GM18861 (cell line): ENCODE results near the gene CORIN.
A peak's percentile ranks its signal among the peaks of the same experiment; 100 is the strongest.
"Not testable (repeated sequence)": the region's sequence is repeated elsewhere in the genome, so short reads cannot be mapped to it uniquely, and the experiment has no call there.

Source experiments
- ATAC-seq: cut with Tn5 transposase; IDR thresholded peaks from one replicate; pipeline ENCODE4 v1.9.1; 2021; ENCODE audit not compliant: unreplicated experiment

Gene CORIN

DNA sequence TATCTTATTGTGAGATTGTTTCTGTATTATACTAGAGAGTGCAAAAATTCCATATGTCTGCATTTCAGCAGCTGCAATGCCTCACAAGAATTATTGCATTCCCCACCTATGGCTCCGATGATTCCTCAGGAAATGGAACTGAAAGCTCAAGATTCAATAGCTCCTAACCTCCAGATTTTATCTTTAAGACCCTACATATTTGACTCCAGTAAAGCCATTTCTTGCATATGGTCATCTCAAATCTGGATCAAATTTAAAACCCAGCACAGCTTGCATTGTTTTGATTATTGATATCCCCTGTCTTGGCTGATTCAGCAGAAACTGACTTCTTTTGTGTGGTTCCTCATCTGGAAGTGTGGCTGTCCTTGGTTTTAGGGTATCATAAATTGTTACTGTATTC, 142.6 kb downstream of the CORIN start:
- ATAC-seq, result no peak

DNA sequence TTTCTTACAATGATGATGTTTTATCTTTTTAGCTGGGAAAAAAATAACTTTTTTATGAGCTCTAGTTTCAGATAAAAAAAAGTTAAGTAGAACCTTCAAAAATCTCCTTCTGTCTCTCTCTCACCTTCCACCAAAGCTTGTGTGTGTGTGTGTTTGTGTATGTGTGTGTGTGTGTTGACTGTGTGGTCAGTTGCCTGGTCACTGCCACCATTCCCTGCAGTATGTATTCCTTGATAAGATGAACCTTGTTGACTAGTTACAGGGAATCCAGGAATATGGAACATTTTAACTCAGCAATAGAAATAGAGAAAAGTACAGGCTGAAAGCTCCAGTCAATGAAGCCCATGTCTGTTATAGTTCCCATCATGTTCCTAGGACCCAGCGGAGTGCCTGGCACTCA, 143.5 kb downstream of the CORIN start:
- ATAC-seq, result no peak

DNA sequence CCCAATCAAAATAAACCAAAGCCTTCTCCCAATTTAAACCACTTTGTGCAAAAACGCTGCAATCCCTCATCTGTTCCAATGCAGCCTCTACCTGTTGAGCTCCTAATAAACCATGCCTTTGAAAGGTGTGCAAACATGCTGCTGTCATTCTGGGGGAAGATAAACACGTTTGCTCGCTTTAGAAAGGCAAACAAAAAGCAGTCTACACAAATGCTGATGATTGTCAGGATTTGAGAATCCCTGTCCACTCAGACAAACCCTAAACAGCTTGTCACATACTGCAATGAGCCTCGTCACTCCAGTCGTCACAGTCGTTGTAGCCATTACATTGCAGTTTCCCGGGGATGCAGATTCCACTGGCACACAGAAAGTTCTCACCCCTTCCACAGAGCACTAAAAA, 145.2 kb downstream of the CORIN start:
- ATAC-seq, result no peak

DNA sequence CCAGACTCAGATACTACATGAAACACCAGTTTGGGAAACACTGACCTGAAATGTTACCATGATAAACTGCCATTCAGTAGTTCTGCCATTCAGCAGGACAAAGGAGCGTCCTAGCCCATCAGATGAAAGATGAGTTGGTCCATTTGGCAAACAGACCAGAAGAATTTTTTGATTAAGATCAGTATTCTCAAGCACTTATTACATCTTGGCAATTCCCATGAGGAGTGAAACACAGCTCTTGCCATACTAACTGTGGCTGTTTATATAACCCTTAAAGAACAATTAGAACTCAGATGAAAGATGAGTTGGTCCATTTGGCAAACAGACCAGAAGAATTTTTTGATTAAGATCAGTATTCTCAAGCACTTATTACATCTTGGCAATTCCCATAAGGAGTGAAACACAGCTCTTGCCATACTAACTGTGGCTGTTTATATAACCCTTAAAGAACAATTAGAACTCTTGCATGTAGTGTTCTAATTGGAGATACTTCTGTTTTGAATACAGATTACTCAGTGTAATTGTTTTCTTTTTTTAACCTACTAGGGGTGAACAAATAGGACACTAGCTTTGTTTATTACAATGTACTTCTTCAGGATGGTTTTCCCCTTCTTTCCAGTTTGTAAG, 146.0 kb downstream of the CORIN start:
- ATAC-seq, result not testable (repeated sequence)

DNA sequence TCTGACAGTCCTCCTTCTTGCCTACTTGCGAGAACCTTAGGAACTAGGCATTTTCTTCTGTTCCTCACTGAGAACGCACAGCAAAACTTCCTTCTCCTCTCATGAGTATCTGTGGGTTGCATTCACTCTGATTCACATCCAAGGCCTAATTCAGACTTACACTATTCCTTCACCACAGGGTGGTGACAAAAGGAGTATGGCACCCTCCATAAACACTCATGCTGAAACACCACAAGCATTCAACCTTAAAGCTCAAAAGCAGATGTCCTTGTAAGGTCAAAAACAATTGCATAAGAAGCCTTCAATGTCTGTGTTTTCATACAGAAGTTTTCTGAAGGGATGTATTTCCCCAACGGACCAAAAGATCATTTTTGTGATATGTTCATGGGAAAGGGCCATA, 147.3 kb downstream of the CORIN start:
- no peak for ATAC-seq

DNA sequence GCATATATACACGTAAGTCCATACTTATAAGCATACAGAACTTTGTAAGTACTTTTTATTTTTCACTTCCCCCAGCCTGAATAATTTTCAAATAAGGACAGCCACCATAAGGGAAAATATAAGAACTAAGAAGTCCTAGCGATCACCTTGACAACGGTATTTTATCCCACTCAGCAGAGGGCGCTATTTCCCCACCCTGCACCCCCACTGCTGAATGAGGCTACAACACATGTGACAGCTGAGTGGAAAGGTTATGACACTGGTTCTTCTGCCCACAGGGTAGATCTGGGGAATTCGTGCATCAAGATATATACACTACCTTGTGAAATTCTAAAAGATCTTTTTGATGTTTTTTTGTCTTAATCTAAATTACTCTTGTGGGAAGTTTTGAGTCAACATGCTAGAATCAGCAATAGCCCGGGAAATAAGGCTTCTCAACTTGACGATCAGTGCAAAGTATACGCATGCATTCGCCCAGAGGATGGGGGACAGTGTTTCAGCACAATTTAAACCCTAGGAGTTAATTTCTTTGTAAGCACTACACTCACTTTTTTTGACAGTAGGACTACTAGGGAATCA, 151.5 kb downstream of the CORIN start:
- ATAC-seq, result peak; percentile 81

DNA sequence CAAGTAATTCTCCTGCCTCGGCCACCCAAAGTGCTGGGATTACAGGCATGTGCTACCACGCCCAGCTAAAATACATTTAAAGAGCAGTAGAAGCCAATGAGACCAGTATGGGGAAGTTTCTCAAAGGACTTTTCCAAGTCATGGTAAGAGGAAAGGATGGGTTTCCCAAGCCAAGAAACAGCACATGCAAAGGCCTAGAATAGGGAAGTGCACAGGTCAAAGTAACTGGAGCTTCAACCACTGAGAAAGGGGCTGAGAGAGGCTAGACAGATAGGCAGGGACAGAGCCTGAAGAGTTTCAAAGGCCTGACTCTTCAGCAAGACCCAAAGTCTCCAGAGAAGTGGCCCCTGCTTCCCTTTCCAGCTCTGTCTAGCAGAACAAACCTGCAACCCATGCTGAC, 162.1 kb downstream of the CORIN start:
- ATAC-seq, result no peak

DNA sequence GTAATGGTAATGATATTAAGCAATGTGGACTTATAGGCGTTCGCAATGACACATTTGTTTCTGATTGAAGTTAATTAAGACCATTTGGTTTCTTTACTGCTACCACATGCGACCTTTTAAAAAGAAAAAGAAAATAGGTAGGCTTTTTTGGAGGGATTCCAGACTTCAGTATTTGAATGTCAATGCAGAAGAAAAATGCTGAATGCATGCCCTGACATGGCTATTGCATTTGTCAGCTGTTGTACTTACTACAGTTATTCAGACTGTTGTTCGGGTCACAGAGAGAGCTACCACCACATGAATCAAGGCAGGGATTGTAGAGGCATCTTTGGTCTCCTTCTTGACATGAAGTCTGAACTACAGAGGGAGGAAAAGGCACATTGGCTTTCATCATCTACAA, 163.7 kb downstream of the CORIN start:
- ATAC-seq, result no peak

DNA sequence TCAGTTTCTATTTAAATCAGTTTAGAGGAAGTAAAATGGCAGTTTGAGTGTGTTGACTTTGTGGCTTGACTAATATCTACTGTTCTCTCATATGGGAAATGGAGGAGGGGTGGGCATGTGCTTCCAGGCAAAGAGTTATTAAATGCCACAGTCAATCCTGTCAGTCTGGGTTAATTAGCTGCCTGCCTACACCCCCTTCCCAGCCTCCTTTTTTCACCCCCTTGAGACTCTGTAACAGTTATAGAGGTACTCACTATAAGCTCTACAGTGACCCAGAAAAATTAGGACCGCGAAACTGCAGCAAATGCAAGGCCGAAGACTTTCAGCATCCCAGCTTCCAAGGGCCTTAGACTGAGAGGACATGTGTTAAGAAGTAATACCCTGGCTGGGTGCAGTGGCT, 165.2 kb downstream of the CORIN start:
- no peak for ATAC-seq

DNA sequence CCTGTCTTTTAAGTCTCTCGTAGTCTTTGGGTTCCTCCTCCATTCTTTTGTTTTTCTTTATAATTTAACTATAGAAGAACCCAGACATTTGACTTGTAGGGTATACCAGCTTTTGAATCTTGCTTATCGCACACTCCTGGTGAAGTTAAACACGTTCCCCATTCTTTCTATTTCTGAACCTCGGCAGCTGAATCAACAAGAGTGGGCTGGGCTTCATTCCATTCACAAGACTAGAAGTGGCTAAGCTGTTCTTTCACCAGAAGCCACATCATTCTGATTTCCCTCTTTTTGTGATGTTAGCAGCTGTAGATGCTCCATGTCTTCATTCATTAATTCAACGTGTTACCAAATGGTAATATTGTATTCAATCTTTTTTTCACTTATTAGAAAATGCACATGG, 167.9 kb downstream of the CORIN start:
- no peak for ATAC-seq

DNA sequence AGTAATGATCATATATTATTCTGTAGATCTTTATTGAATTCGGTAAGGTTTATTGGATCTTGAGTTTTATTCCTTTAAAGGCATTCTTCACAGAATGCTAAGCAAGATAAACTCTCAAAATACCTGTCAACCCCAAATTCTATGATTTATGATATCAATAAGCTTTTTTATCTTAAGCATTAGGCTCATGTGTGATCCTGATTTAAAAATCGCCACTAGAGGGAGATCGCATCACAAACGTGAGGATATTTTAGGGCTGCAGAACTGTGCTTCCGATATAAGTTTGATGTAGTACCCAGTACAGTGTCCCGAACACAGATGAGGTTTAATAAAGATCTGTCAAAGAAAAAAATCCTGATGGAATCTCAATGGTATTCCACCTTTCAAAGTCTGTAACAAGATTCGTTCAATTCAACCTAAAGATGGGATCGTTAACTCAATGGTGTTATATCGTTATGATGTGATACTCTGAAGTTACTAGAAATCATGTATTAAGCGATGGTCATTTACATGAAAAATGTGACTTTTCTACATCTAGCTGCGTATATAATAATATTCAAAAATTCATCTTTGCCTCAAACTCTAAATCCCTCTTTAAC, 169.0 kb downstream of the CORIN start:
- ATAC-seq, result peak; percentile 85

DNA sequence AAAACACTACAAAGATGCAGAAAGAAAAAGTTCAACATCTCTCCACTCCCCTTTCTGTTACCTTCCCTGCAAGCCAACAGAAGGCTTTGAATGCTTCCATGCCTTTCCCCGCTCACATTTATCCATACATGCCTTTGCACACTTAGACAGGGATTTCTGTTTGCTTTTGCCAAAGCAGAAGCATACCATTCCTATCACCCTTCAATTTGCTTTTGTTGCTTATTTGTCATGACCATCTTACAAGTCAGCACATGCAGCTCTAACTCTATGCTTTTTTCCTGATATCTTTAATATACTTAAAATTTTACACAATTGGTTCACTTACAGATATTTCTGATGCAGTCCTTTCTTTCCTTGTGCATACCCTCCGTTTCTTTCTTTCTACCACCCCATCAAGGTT, 169.6 kb downstream of the CORIN start:
- ATAC-seq, result no peak

DNA sequence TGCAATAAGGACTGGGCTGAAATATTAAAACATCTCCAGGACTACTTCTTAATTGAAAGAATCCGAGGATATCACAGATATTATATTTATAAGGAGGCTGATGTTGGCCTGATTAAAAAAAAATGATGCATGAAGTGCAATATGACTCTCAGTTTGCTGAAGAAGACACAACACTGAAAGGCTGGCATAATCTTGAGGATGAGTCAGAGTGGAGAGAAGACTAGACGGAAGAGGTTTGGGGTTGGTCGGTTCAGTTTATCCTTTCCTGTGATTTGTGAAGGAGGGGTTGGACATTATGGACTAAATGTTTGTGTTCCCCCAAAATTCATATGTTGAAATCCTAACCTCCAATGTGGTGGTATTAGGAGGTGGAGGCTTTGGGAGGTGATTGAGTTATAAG, 170.3 kb downstream of the CORIN start:
- ATAC-seq, result no peak

DNA sequence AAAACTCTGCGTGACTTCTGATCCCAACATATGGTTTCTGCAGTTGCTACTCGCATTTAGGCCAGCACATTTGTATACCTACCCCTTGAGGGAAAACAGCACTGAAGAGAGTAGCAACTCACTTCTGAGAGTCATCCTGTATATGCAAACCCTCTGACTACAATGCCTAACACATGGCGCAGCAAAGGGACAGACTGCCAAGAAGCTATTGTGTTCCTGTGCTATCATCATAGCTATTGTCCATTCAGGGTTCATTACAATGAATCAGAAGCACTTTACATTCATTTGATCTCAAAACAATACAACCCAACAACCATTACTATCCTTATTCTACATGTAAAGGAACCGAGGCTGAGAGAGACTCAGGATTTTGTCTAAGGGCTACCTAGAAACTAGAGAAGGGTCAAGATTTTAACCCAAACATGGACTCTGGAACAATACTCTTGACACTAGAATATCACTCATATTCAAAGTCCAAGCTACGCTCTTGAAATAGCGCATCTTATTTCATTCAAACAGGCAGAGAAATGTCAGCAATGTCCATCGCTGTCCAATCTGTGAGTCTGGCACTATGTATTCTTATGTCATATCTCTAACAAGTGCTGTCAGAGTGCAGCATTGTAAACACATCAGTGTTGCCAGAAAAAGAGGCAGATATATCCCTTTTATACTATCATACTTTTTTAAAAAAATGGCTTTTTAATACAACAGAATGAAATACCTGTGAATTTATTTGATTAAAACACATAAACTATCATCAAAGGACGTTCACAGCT, 173.6 kb downstream of the CORIN start:
- ATAC-seq, result no peak

DNA sequence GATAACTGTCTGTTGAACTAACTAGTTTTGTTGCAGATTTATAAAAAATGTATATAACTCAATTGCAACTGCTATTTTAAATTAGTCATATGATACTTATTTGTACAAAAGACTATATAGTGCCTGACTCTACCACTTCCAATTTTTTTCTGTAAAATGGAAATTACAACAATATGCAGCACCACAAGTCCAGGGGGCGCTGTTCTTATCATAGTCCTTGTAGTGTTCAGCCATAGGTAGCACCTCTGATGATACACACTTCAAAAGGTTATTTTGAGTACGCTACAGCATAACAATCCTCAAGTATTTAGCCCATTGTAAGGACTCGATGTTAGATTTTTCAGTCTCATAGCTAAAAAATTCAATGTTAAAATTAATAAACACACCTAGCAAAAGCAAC, 174.9 kb downstream of the CORIN start:
- no peak for ATAC-seq

DNA sequence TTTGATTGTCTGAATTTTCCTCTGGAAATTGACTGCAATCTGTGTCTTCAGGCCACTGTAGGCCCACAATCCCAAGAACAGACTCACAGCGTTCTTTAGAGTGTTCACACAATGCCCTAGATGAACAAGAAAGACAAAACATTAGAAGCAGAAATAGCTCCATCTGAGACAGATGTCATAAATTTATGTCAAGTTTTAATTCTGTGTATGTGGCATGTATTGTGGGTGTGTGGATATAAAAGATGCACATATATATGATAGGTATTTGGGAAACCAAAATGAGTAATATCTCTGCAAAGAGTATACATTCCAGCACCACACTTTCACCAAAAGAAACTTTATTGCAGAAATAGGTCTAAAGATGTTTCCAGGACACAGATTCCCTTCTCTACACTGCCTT, 176.1 kb downstream of the CORIN start:
- ATAC-seq, result no peak

DNA sequence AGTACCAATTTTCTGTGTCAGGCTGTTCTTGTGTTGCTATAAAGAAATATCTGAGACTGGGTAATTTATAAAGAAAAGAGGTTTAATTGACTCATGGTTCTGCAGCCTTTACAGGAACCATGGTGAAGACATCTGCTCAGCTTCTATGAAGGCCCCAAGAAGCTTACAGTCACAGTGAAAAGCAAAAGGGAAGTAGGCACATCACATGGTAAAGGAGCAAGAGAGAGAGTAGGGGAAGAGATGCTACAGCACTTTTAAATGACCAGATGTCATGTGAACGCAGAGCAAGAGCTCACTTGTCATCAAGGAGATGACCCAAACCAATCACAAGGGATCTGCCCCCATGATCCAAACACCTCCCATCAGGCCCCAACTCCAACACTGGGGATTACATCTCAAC, 178.5 kb downstream of the CORIN start:
- no peak for ATAC-seq

DNA sequence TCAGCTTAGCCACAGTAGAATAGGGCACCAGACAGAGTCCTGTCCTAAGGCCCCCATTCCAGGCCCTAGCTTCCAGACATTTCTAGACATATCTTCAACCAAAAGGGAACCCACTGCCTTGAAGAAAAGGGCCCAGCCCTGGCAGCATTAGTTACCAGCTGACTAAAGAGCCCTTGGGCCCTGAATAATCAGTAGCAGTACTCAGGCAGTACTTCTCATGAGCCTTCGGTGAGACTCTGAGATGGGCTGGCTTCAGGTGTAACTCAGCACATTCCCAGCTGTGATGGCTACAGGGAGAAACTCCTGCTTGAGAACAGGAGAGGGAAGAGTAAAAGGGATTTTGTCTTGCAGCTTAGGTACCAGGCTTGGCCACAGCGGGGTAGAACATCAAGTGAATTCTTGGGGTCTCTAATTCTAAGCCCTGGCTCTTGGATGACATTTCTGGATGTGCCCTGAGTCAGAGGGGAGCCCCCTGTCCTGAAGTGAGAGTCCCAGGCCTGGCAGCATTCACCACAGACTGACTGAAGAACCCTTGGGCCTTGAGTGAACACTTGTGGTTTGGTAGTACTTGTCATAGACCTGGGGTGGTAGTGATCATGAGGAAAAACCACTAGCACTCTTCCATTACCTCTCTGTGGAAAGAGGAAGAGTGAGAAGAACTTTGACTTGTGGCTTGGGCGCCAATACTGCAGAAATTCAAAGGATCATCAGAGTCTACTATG, 182.7 kb downstream of the CORIN start:
- no peak for ATAC-seq

DNA sequence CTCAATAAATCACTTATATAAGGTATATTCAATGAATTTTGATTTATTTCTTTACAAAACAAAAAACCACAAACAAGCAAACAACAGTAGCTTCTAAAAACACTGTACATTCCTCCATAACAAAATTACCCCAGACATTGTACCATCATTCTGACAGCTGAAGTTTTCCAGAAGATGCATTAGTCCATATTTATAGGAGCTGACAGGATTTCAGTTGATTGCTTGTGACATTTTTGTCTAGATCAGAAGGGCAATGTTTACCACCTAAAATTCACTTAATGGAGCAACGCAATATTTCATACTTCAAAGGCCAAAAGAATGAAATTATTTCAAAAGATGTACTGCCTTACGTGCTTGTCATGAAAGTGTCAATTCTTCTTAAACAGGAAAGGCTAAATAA, 185.8 kb downstream of the CORIN start:
- no peak for ATAC-seq

DNA sequence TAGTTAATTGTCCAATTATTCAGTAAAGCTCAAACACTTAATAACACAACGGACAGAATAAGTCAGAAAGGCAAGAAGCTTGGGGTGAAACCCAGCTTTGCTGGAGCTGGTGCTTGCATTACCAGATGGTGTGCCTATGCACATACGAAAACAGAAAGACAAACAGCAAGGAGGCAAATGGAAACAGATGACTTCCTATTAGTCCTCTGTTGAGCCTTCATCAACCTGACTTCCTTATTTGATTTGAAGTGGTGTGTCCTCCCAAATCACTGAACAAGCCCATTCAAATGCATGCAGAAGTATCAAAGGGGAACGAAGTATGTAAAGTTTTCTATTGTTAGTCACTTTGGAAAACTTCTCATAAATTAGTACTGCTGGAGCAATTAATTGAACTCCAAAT, 186.6 kb downstream of the CORIN start:
- ATAC-seq, result no peak

DNA sequence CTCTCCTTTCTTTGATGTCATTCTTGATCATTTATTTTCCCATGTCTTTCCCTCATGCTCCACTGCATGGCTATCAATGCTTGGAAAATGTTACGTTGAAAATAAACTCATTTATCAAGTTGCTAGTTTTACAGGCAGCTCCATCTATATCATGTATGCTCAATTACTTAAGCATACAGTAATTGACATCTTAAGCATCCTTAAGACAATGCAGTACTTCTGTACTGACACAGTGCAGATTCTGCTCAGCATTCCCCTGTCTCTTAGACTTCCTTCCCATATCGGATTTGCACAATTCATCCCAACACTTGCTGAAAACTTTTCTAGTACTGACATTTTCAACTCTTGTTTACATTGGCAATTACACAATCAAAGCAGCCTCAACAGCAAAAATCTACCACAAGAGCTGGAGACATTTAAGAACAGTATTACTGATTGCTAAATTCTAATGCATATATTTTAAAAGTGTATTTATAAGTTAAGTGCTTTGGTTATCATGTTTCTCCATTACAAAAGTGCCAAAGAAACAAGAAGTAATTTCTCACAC, 187.2 kb downstream of the CORIN start:
- no peak for ATAC-seq
